HG02763 (cell line): ENCODE measurements around the gene YAP1.
"Not testable (repeated sequence)": the region's sequence is repeated elsewhere in the genome, so short reads cannot be mapped to it uniquely, and the experiment has no call there.

Source experiments
- ATAC-seq: cut with Tn5 transposase; IDR thresholded peaks from one replicate; pipeline ENCODE4 v1.9.1; 2021; ENCODE audit warnings: mild to moderate bottlenecking, moderate library complexity; ENCODE audit not compliant: unreplicated experiment

YAP1 gene

DNA sequence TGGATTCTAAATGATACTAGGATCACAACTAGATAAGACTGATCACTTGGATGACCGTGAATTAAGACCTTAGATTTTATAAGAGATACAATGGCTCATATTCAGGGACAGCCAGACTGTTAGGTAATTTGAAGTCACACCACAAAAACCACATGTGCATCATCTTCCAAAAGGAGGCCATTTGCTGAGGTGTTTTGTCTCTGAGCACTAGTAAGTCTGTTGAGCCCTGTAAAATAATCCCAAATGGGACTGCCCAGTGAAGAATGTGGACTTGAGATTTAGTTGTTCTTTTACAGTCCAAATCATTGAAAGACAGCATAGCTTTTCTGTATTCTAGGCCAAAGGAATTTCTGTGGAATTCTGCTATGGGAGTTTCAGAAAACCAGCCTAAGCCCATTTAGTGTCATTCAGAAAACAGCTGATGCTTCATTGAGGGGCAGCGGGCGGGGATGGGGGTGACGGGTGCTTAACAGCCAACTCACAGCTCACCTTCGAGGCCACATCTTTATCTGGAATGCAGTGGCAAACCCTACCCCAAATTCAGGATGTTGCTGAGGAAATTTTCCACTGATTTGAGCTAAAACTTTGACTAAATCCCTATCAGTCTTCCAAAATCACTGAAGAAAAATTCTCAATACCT, 127.0 kb downstream of the YAP1 start:
- no peak for ATAC-seq

DNA sequence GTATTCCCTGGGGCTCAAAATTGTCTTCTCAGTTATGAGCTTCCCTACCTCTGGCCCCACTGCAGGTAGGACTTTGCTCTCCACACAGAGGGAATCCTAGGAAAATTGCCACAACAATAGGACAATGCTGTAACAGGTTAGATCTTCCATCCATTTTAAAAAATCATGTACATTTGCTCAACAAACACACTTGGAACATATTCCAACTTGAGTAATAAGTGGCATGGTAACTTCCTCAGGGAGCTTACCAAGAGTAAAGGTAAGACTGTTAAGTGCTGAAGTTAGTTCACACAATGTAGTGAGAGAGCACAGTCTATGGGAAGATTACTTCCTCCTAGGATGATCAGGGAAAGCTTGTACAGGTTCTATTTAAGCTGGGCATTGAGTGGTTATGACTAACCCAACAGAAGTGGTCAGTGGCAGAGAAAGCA, 128.2 kb downstream of the YAP1 start:
- ATAC-seq: no peak

- ATAC-seq: no peak
Observed at GRCh38 chr11:102239448-102239847, 129.2 kb downstream of the YAP1 start.

- no peak for ATAC-seq
Observed at GRCh38 chr11:102239911-102240310, 129.7 kb downstream of the YAP1 start.

GRCh38 chr11:102240502-102240901, 130.3 kb downstream of the YAP1 start:
- no peak for ATAC-seq

GRCh38 chr11:102241026-102241425, 130.8 kb downstream of the YAP1 start:
- no peak for ATAC-seq

DNA sequence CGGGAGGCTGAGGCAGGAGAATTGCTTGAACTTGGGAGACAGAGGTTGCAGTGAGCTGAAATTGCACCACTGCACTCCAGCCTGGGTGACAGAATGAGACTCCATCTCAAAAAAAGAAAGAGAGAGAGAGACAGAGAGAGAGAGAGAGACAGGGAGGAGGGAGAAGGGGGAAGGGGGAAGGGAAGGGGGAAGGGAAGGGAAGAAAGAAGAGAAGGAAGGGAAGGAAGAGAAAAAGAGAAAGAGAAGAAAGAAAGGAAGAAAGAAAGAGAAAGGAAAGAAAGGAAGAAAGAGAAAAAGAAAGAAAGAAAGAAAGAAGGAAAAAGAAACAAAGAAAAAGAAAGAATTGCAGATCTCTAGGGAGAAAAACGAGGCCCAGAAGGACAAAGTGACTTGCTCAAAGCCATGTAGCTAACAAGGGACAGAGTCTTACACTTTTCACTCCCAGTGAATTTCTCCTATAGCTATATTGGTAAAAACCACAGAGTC, 133.2 kb downstream of the YAP1 start:
- ATAC-seq: no peak

DNA sequence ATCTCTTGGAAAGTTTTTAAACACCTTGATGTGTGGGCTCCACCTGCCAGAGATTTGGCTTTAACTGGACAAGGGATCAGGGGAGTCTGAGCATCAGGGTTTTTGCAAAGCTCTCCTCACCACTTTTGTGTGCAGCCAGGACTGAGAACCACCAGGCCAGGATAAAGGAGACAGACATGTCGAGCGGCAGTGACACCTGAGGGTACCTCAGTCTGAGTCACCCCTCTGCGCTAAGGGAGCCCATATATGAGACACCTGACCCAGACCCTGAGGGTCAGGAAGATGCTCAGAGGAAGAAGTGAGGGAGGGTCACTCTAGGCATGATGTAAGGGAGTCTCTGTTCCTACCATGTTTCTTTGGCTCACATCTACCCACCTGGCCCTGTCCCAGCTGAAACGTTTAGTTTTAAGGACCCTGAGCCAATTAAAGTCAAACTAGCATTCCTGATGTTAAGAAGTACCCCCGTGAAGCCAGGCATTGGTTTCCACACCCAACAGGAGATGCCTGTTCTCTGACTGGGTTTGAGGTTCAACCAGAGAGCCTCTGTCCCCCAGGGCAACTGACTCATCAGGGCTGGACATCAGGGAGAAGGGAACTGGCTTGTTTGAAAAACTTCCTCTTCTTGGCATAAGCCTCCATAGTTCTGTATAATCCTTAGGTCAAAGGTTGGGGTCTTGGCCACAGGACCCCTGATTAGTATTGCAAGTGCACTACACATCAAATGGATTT, 134.6 kb downstream of the YAP1 start:
- no peak for ATAC-seq

DNA sequence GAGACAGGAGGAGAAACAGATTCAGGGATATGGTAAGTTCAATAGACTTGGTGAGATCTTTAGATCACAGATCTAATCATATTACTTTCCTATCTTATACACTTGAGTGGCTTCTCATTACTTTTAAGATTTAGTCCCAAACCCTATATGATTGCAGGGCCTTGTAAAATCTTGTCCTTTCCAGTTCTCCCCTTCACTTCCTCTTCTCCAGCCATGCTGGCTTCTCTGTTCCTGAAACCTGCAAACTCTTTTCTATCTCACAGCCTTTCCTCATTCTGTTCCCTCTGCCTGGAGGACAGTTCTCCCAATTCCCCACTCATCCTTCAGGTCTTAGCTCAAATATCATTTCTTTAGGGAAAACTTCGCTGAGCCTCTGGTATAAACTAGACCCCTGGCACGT, 141.2 kb downstream of the YAP1 start:
- ATAC-seq: no peak

DNA sequence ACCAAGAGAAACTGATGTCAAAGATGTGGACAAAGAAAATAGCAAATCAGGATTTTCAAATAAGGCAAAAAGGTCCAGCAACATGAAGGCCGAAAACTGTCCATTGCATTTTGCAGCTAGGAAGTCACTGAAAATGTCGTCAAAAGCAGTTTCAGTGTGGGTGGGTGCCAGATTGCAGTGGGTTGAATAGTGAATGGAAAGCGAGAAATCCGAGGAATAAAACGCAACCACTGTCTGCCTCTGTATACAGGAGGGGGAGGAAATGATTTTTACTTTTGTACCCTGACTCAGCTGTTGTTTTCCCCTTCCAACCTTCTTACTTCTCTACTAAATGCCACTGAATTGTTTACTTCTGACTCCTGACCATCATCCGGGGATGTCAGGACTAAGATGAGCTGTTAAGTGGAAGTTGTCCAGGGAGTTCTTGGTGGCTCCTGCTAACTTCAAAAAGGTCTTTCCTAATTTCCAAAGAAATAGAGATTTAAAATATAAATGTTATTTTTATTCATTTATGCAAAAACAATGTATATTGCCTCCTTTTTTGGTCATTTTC, 142.2 kb downstream of the YAP1 start:
- ATAC-seq: no peak

GRCh38 chr11:102253020-102253715, 142.9 kb downstream of the YAP1 start:
- ATAC-seq: no peak

DNA sequence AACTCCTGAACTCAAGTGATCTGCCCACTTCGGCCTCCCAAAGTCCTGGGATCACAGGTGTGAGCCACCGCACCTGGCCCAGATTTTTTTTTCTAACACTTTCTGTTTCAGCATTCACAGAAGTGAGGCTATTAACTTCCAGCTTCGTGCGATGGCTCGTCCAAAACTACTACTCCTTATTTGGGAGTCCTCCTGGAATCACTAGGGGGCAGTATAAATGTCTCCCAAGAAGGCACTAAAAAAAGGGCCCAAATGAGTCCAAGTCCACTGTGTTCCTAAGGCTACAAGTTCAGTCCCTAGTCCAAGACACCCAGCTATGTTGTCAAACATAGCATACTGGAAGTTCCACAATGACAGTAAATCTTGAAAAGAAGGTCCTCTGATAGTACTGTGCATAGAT, 143.8 kb downstream of the YAP1 start:
- no peak for ATAC-seq

- ATAC-seq: no peak
Observed at GRCh38 chr11:102256251-102256650, 146.0 kb downstream of the YAP1 start.

DNA sequence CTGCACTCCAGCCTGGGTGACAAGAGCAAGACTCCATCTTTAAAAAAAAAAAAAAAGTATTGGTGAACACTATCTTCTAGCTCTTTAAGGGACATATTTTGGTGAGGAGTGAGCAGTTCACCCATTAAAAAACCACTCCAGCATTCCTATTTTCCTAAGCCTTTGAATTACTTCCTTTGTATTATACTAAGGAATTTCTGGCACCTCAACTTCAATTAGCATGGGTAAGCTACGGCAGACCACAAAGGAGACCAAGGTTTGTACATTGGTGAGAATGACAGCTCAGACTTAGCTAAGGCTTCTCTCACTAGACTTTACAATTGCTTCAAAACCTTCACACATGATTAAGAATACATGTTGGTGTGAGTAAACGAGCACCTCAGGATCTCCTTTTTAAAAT, 150.0 kb downstream of the YAP1 start:
- ATAC-seq: no peak

DNA sequence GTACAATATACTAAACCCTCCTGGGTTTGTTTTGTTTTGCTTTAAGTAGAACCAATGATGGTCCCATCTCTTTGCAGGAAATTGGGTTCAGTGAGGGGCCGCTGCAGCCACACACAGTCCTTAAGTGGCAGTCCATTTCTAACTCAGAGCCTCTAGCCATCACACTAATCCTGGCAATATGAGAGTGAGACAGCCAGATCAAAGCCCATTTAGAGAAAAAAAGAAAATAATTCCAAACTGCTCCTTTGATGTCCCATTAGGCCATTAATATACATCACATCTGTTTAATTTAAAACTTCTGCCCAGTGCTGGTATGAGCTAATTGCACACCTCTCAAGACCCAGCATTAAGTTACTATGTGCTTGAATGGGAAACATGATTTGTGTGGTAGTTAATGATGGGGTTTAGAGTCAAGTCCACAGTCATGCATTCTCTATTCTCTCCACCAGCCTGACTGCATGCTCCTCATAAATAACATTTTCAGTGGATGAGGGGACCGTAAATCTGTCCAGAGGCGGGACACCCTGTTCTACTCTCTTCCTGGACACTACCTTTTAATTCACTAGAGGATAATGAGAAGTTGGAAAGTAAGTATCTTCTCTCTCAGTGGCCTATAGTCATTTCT, 153.2 kb downstream of the YAP1 start:
- ATAC-seq: no peak

GRCh38 chr11:102264704-102265103, 154.5 kb downstream of the YAP1 start:
- not testable (repeated sequence) for ATAC-seq

DNA sequence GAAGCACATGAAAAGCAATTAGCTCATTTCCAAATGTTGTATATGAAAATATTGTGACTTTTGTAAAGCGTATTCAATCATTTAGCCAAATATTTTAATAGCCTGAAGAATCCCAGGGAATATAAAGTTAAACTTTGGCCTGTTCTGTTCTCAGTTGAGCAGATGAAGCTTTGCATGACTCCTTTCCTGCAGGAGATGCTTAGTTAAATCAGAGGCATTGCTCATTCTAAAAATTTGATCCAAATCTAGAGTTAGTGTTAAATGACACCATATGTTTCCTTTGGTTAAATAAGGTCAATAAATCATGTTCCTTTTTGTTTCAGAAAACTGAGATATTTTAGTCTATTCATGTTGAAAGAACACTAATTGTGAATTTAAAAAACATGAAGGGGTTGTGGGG, 155.9 kb downstream of the YAP1 start:
- ATAC-seq: no peak

DNA sequence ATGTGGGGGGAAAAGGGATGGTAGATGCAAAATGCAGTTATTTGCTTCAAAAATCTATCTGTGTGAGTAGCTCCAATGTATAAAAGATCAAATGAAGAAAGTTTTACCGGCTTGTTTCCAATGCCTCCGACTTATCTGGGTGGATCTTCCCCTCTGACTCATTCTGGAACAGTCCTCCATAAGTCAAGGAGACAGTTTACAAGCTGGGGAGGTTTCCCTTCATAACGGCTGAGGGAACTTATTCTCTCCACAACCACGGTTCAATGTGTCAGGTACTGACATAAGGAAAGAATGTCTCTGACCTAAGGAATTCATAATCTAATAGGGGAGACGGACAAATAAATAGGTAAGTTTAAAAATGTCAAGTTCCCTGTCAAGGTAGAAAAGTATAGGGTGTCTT, 157.4 kb downstream of the YAP1 start:
- ATAC-seq: no peak

- ATAC-seq: peak; percentile 96
Observed at GRCh38 chr11:102268083-102268984, 158.1 kb downstream of the YAP1 start.

- no peak for ATAC-seq
Observed at GRCh38 chr11:102268985-102269470, 158.8 kb downstream of the YAP1 start.
